ENCODE measurements around the gene OPHN1. TPM values are rescaled to one million over a fixed set of nuclear protein-coding genes. Genes with fewer than 3 reads are reported as not detected.

OPHN1 gene
- total and polyA plus RNA-seq, 10 of the 15 experiments (the other 5 are each of a cell fraction or from before 2014, with no cell fraction given) = under 0.01 to 0.03 (median 0.03) TPM; not detected in 6

GRCh38 chrX:68461093-68461492, 27.8 kb upstream of the OPHN1 start (continued):
- no peak for TF ChIP-seq EZH2 (IDR thresholded peaks at IDR 0.05; ENCODE audit: borderline replicate concordance, control insufficient read depth, low read depth, low read length)
- TF ChIP-seq, protein P1, sequence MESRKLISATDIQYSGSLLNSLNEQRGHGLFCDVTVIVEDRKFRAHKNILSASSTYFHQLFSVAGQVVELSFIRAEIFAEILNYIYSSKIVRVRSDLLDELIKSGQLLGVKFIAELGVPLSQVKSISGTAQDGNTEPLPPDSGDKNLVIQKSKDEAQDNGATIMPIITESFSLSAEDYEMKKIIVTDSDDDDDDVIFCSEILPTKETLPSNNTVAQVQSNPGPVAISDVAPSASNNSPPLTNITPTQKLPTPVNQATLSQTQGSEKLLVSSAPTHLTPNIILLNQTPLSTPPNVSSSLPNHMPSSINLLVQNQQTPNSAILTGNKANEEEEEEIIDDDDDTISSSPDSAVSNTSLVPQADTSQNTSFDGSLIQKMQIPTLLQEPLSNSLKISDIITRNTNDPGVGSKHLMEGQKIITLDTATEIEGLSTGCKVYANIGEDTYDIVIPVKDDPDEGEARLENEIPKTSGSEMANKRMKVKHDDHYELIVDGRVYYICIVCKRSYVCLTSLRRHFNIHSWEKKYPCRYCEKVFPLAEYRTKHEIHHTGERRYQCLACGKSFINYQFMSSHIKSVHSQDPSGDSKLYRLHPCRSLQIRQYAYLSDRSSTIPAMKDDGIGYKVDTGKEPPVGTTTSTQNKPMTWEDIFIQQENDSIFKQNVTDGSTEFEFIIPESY (IDR thresholded peaks at IDR 0.05) = no peak

DNA sequence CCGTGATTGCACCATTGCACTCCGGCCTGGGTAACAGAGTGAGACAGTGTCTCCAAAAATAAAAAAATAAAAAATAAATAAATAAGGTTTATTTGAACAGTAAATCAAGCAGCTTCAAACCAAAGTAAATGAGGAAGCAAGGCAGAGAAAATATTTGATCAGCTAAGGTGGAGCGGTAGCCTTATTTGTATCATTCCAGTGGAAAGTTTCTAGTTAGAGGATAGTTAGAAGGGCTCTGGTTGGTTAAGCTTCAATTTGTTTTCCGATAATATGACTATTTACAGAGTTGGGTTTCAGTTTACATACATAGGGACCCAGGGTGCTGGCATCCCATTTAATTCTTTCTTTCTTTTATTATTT, 21.8 kb upstream of the OPHN1 start:
- H3K27ac ChIP-seq (ENCODE audit: control insufficient read depth, insufficient read depth) = no peak overlapping the region
- 64% methylated on average over 4 of the region's 4 CpGs for WGBS (ENCODE audit: insufficient coverage, insufficient replicate concordance, low lambda C conversion rate, missing lambda C conversion rate)
- ChIA-PET POLR2A (no interaction called here), SMC1A (ENCODE audit: uncharacterized antibody, unreplicated experiment) (no interaction called here), RAD21 (ENCODE audit: unreplicated experiment) (no interaction called here), CTCF (no interaction called here)
- no peaks in the 10 kb centered on the region for H4K20me1 ChIP-seq (ENCODE audit: control insufficient read depth, insufficient read depth)
- H3K9me3 ChIP-seq (replicated peaks; ENCODE audit: control insufficient read depth, insufficient read depth, low read length) = no peaks in the 10 kb centered on the region
- no peaks in the 10 kb centered on the region for H3K27me3 ChIP-seq (replicated peaks in 1 of 2; ENCODE audit: control insufficient read depth in 2 of 2, insufficient read depth in 2 of 2, low read length in 1 of 2)
- H3K4me2 ChIP-seq (ENCODE audit: control insufficient read depth, insufficient read depth) = no peak overlapping the region
- H3K4me3 ChIP-seq = no peak overlapping the region
- no TSS peak for BruUV-seq (replicated peaks)
- no peaks in the 10 kb centered on the region for H3K79me2 ChIP-seq (ENCODE audit: control insufficient read depth, insufficient read depth, low read length)
- H3K36me3 ChIP-seq (ENCODE audit: control insufficient read depth in 2 of 2, insufficient read depth in 2 of 2, low read length in 1 of 2) = no peaks in the 10 kb centered on the region
- DNase-seq (ENCODE audit: low read depth, low spot score) (no peak), ATAC-seq (no peak), FAIRE-seq (no peak)
- no peaks in the 10 kb centered on the region for H3K4me1 ChIP-seq (ENCODE audit: control insufficient read depth, insufficient read depth, low read length)
- no peak for TF ChIP-seq HCFC1 (IDR thresholded peaks at IDR 0.05; ENCODE audit: low read length)
- TF ChIP-seq NFIC (IDR thresholded peaks at IDR 0.05; ENCODE audit: low read depth, low read length) = no peak
- no peak for TF ChIP-seq HDGF (IDR thresholded peaks at IDR 0.05)
- TF ChIP-seq ESRRA (IDR thresholded peaks at IDR 0.05; ENCODE audit: low read length) = no peak
- TF ChIP-seq, protein P2, sequence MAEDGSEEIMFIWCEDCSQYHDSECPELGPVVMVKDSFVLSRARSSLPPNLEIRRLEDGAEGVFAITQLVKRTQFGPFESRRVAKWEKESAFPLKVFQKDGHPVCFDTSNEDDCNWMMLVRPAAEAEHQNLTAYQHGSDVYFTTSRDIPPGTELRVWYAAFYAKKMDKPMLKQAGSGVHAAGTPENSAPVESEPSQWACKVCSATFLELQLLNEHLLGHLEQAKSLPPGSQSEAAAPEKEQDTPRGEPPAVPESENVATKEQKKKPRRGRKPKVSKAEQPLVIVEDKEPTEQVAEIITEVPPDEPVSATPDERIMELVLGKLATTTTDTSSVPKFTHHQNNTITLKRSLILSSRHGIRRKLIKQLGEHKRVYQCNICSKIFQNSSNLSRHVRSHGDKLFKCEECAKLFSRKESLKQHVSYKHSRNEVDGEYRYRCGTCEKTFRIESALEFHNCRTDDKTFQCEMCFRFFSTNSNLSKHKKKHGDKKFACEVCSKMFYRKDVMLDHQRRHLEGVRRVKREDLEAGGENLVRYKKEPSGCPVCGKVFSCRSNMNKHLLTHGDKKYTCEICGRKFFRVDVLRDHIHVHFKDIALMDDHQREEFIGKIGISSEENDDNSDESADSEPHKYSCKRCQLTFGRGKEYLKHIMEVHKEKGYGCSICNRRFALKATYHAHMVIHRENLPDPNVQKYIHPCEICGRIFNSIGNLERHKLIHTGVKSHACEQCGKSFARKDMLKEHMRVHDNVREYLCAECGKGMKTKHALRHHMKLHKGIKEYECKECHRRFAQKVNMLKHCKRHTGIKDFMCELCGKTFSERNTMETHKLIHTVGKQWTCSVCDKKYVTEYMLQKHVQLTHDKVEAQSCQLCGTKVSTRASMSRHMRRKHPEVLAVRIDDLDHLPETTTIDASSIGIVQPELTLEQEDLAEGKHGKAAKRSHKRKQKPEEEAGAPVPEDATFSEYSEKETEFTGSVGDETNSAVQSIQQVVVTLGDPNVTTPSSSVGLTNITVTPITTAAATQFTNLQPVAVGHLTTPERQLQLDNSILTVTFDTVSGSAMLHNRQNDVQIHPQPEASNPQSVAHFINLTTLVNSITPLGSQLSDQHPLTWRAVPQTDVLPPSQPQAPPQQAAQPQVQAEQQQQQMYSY (CRISPR knock-in tag; IDR thresholded peaks at IDR 0.05) = no peak
- no peak for TF ChIP-seq RAD51 (IDR thresholded peaks at IDR 0.05)
- TF ChIP-seq DPF2 (IDR thresholded peaks at IDR 0.05) = no peak
- no peak overlapping the region for H2AFZ ChIP-seq (ENCODE audit: control insufficient read depth, low read depth, low read length)
- in situ Hi-C loops (cut with MboI) (no loop called here), intact Hi-C loops (cut with micrococcal nuclease; ENCODE audit: unreplicated experiment) (no loop called here)
- H3K9ac ChIP-seq (ENCODE audit: control insufficient read depth, insufficient read depth, low read length) = no peak overlapping the region
